Measurements from ENCODE around the gene ARHGAP30. TPM values are rescaled to one million over a fixed set of nuclear protein-coding genes. Genes with fewer than 3 reads are reported as not detected.
A peak's percentile ranks its signal among the peaks of the same experiment; 100 is the strongest.

ARHGAP30 gene
- total RNA-seq, 2 experiments from 2014 or later: 171 to 178 TPM

GRCh38 chr1:161009602-161010211 is 60.0 kb downstream of the ARHGAP30 start:
- ChIA-PET CTCF (interaction anchor here (2.7 kb wide), 1 partner anchor 12 kb away, joined by 9 read pairs; no protein-coding TSS in a partner anchor), POLR2A (interaction anchor here (0.6 kb wide), 1 partner anchor 47 kb away, joined by 3 read pairs; no protein-coding TSS in a partner anchor)
- H3K36me3 Mint-ChIP-seq: no peaks in the 10 kb centered on the region

GRCh38 chr1:161008869-161009510 is 60.7 kb downstream of the ARHGAP30 start:
- Mint-ChIP-seq H3K4me1 (ENCODE audit: low read depth) (peaks cover 31% of the 10 kb centered on the region), H3K27me3 (no peaks in the 10 kb centered on the region), H3K36me3 (no peaks in the 10 kb centered on the region), H3K27ac (no peak overlapping the region), H3K9me3 (no peaks in the 10 kb centered on the region), H3K4me3 (no peak overlapping the region)
- POLR2A ChIA-PET: interaction anchor here (0.6 kb wide), 1 partner anchor 48 kb away, joined by 3 read pairs; no protein-coding TSS in a partner anchor
- intact Hi-C loops (cut with micrococcal nuclease): no loop called here
- no peak for DNase-seq
- CTCF ChIA-PET: interaction anchor here (0.6 kb wide), 1 partner anchor 89 kb away, joined by 5 read pairs; no protein-coding TSS in a partner anchor

More at GRCh38 chr1:161009602-161010211, 60.0 kb downstream of the ARHGAP30 start:
- no peak overlapping the region for H3K4me3 Mint-ChIP-seq
- intact Hi-C loops (cut with micrococcal nuclease): no loop called here
- DNase-seq: no peak
- peaks cover 34% of the 10 kb centered on the region for H3K4me1 Mint-ChIP-seq (ENCODE audit: low read depth)
- H3K9me3 Mint-ChIP-seq: no peaks in the 10 kb centered on the region
- H3K27ac Mint-ChIP-seq: peak overlapping the region; percentile 23
- H3K27me3 Mint-ChIP-seq: no peaks in the 10 kb centered on the region

GRCh38 chr1:161007369-161007768 is 62.3 kb downstream of the ARHGAP30 start:
- intact Hi-C loops (cut with micrococcal nuclease): no loop called here
- Mint-ChIP-seq H3K27ac (no peak overlapping the region), H3K4me1 (ENCODE audit: low read depth) (peaks cover 18% of the 10 kb centered on the region), H3K9me3 (no peaks in the 10 kb centered on the region), H3K4me3 (no peak overlapping the region), H3K27me3 (no peaks in the 10 kb centered on the region), H3K36me3 (no peaks in the 10 kb centered on the region)
- no peak for DNase-seq
- CTCF ChIA-PET: interaction anchor here (1.0 to 1.4 kb wide), 2 partner anchors 10 to 375 kb away, joined by 4 to 6 read pairs; no protein-coding TSS in a partner anchor
- POLR2A ChIA-PET: interaction anchor here (1.2 kb wide), 1 partner anchor 13 kb away, joined by 3 read pairs; no protein-coding TSS in a partner anchor

GRCh38 chr1:161006563-161006962 is 63.1 kb downstream of the ARHGAP30 start:
- Mint-ChIP-seq H3K27ac (no peak overlapping the region), H3K4me1 (ENCODE audit: low read depth) (peaks cover 13% of the 10 kb centered on the region), H3K36me3 (no peaks in the 10 kb centered on the region), H3K4me3 (no peak overlapping the region), H3K27me3 (no peaks in the 10 kb centered on the region), H3K9me3 (no peaks in the 10 kb centered on the region)
- DNase-seq: no peak
- ChIA-PET CTCF (interaction anchor here (1.3 to 1.4 kb wide), 3 partner anchors 9 to 91 kb away, joined by 3 to 6 read pairs (median 5); no protein-coding TSS in a partner anchor), POLR2A (interaction anchor here (1.2 kb wide), 1 partner anchor 14 kb away, joined by 3 read pairs; no protein-coding TSS in a partner anchor)
- intact Hi-C loops (cut with micrococcal nuclease): no loop called here

GRCh38 chr1:161001525-161001924 is 68.2 kb downstream of the ARHGAP30 start:
- ChIA-PET CTCF (no interaction called here), POLR2A (no interaction called here)
- Mint-ChIP-seq H3K4me1 (ENCODE audit: low read depth) (peaks cover 3% of the 10 kb centered on the region), H3K27me3 (no peaks in the 10 kb centered on the region), H3K36me3 (peaks cover 8% of the 10 kb centered on the region), H3K4me3 (no peak overlapping the region), H3K27ac (no peak overlapping the region), H3K9me3 (no peaks in the 10 kb centered on the region)
- DNase-seq: no peak
- intact Hi-C loops (cut with micrococcal nuclease): no loop called here

- ChIA-PET CTCF (interaction anchor here (0.9 to 1.6 kb wide), 2 partner anchors 10 to 14 kb away, joined by 3 to 6 read pairs; no protein-coding TSS in a partner anchor), POLR2A (no interaction called here)
- H3K9me3 Mint-ChIP-seq: no peaks in the 10 kb centered on the region
- H3K27ac Mint-ChIP-seq: no peak overlapping the region
- H3K36me3 Mint-ChIP-seq: peaks cover 8% of the 10 kb centered on the region
- peaks cover 5% of the 10 kb centered on the region for H3K4me1 Mint-ChIP-seq (ENCODE audit: low read depth)
- DNase-seq: no peak
- intact Hi-C loops (cut with micrococcal nuclease): no loop called here
- H3K4me3 Mint-ChIP-seq: no peak overlapping the region
- no peaks in the 10 kb centered on the region for H3K27me3 Mint-ChIP-seq
These were observed 68.8 kb downstream of the ARHGAP30 start for GRCh38 chr1:161000736-161001480.

GRCh38 chr1:160999376-160999775 is 70.3 kb downstream of the ARHGAP30 start:
- ChIA-PET POLR2A (no interaction called here), CTCF (interaction anchor here (1.6 to 4.4 kb wide), 2 partner anchors 9 to 98 kb away, joined by 6 to 65 read pairs; partner anchors contain the start of gene KLHDC9)
- no peaks in the 10 kb centered on the region for H3K27me3 Mint-ChIP-seq
- no peaks in the 10 kb centered on the region for H3K9me3 Mint-ChIP-seq
- H3K4me3 Mint-ChIP-seq: no peak overlapping the region
- peaks cover 8% of the 10 kb centered on the region for H3K36me3 Mint-ChIP-seq
- intact Hi-C loops (cut with micrococcal nuclease): loop anchor here (10.0 kb wide), 1 partner anchor 45 kb away; the partner anchor contains the start of gene USF1
- peaks cover 18% of the 10 kb centered on the region for H3K4me1 Mint-ChIP-seq (ENCODE audit: low read depth)
- DNase-seq: no peak
- H3K27ac Mint-ChIP-seq: no peak overlapping the region

GRCh38 chr1:160997323-160998038 is 72.2 kb downstream of the ARHGAP30 start:
- Mint-ChIP-seq H3K27me3 (no peaks in the 10 kb centered on the region), H3K27ac (peak overlapping the region; percentile 31), H3K36me3 (peaks cover 8% of the 10 kb centered on the region), H3K9me3 (no peaks in the 10 kb centered on the region), H3K4me1 (ENCODE audit: low read depth) (peaks cover 22% of the 10 kb centered on the region), H3K4me3 (no peak overlapping the region)
- CTCF ChIA-PET: interaction anchor here (0.8 to 4.4 kb wide), 23 partner anchors 8 to 163 kb away, joined by 3 to 65 read pairs (median 6); partner anchors contain the start of genes ARHGAP30, DEDD, F11R and KLHDC9
- intact Hi-C loops (cut with micrococcal nuclease): loop anchor here (2.0 to 10.0 kb wide), 3 partner anchors 47 to 99 kb away; partner anchors contain the start of genes ARHGAP30 and USF1
- peak; percentile 68 for DNase-seq
- POLR2A ChIA-PET: interaction anchor here (0.5 to 2.0 kb wide), 5 partner anchors 16 to 71 kb away, joined by 3 to 7 read pairs (median 5); partner anchors contain the start of genes F11R and USF1

Other genes starting within 250 kb of the ARHGAP30 start
- under 1 TPM in 1 of 2 experiments, not detected in 1; 0.14 TPM for gene CD244, start 207.0 kb downstream of the ARHGAP30 start, total RNA-seq
- not detected for gene ITLN1, start 184.7 kb downstream of the ARHGAP30 start, total RNA-seq
- gene ITLN2, start 115.1 kb downstream of the ARHGAP30 start, total RNA-seq: not detected
- 10 to 100 TPM; 21.3 to 25.3 TPM for gene F11R, start 48.7 kb downstream of the ARHGAP30 start, total RNA-seq
- 10 to 100 TPM; 70.2 to 77.7 TPM for gene TSTD1, start 30.9 kb downstream of the ARHGAP30 start, total RNA-seq
- gene USF1, start 23.9 kb downstream of the ARHGAP30 start, total RNA-seq: 10 to 100 TPM; 43.4 to 43.7 TPM
- gene NECTIN4, start 19.7 kb upstream of the ARHGAP30 start, total RNA-seq: under 1 TPM in 1 of 2 experiments, not detected in 1; 0.05 TPM
- 1 to 10 TPM; 1.2 to 1.6 TPM for gene KLHDC9, start 28.5 kb upstream of the ARHGAP30 start, total RNA-seq
- gene PFDN2, start 48.1 kb upstream of the ARHGAP30 start, total RNA-seq: 100 to 1,000 TPM; 152 to 155 TPM
- gene NIT1, start 48.2 kb upstream of the ARHGAP30 start, total RNA-seq: 10 to 100 TPM; 65.2 to 66.5 TPM
- gene DEDD, start 62.8 kb upstream of the ARHGAP30 start, total RNA-seq: 10 to 100 TPM; 35.0 to 40.2 TPM
- gene UFC1, start 84.1 kb upstream of the ARHGAP30 start, total RNA-seq: 10 to 100 TPM; 87.7 to 91.0 TPM
- gene USP21, start 89.6 kb upstream of the ARHGAP30 start, total RNA-seq: 10 to 100 TPM; 25.4 to 28.6 TPM
- 10 to 100 TPM; 27.0 to 30.7 TPM for gene PPOX, start 96.5 kb upstream of the ARHGAP30 start, total RNA-seq
- 10 to 100 TPM; 46.3 to 50.9 TPM for gene B4GALT3, start 107.6 kb upstream of the ARHGAP30 start, total RNA-seq
- 1 to 10 TPM; 2.3 to 3.0 TPM for gene ADAMTS4, start 129.2 kb upstream of the ARHGAP30 start, total RNA-seq
- 100 to 1,000 TPM in 1 of 2 experiments, 10 to 100 TPM in 1; 98.3 to 103 TPM for gene NDUFS2, start 132.5 kb upstream of the ARHGAP30 start, total RNA-seq
- gene FCER1G, start 145.4 kb upstream of the ARHGAP30 start, total RNA-seq: 1 to 10 TPM in 1 of 2 experiments, under 1 TPM in 1; 0.99 to 2.0 TPM
- gene APOA2, start 153.7 kb upstream of the ARHGAP30 start, total RNA-seq: not detected
- 10 to 100 TPM; 14.8 to 15.4 TPM for gene TOMM40L, start 156.2 kb upstream of the ARHGAP30 start, total RNA-seq
- not detected for gene NR1I3, start 168.3 kb upstream of the ARHGAP30 start, total RNA-seq
- under 1 TPM in 1 of 2 experiments, not detected in 1; 0.22 TPM for gene PCP4L1, start 188.9 kb upstream of the ARHGAP30 start, total RNA-seq
- gene MPZ, start 240.1 kb upstream of the ARHGAP30 start, total RNA-seq: 1 to 10 TPM; 3.7 to 5.8 TPM
- 100 to 1,000 TPM; 212 to 215 TPM for gene SDHC, start 244.5 kb upstream of the ARHGAP30 start, total RNA-seq

All from activated CD4-positive, alpha-beta memory T cell treated with anti-CD3 and anti-CD28 coated beads for 36 hours (primary cell).